Neural progenitor cell (in vitro differentiated cells): Measurements from ENCODE around the gene CHRNE. TPM values are rescaled to one million over a fixed set of nuclear protein-coding genes. Genes with fewer than 3 reads are reported as not detected.

ENCODE experiments used
- DNase-seq: peaks from one replicate; pipeline ENCODE4 v3.0.0-alpha.2; 2016; ENCODE audit warnings: low spot score
- H2AFZ ChIP-seq: fragments of 200-600 bp; sonication (generic); replicated peaks from 2 replicates; pipeline ENCODE4 v1.6.1; 2016; ENCODE audit warnings: antibody characterized with exemption
- H3F3A ChIP-seq: fragments of 200-600 bp; sonication (generic); 2 replicates; pipeline ENCODE4 v1.6.1; 2016; ENCODE audit warnings: antibody characterized with exemption, low read depth
- H3K27ac ChIP-seq: fragments of 200-600 bp; sonication (generic); 2 replicates; pipeline ENCODE4 v1.5.1; 2016; ENCODE audit warnings: mild to moderate bottlenecking
- H3K27me3 ChIP-seq: fragments of 200-600 bp; sonication (generic); 2 replicates; pipeline ENCODE4 v1.6.1; 2016; ENCODE audit warnings: mild to moderate bottlenecking, moderate library complexity
- H3K36me3 ChIP-seq: fragments of 200-600 bp; sonication (generic); 2 replicates; pipeline ENCODE4 v1.5.1; 2016
- H3K4me1 ChIP-seq: fragments of 200-600 bp; sonication (generic); 2 replicates; pipeline ENCODE4 v1.6.1; 2016; ENCODE audit warnings: mixed run types
- H3K4me2 ChIP-seq: fragments of 200-600 bp; sonication (generic); 2 replicates; pipeline ENCODE4 v1.6.1; 2016
- H3K4me3 ChIP-seq: fragments of 200-600 bp; sonication (generic); 2 replicates; pipeline ENCODE4 v1.5.1; 2016
- H3K79me2 ChIP-seq: fragments of 200-600 bp; sonication (generic); 2 replicates; pipeline ENCODE4 v1.6.1; 2016; ENCODE audit warnings: low read depth
- H3K9ac ChIP-seq: fragments of 200-600 bp; sonication (generic); 2 replicates; pipeline ENCODE4 v1.6.1; 2016
- H3K9me3 ChIP-seq: fragments of 200-600 bp; sonication (generic); 2 replicates; pipeline ENCODE4 v1.5.1; 2016; ENCODE audit warnings: low read depth
- H4K20me1 ChIP-seq: fragments of 200-600 bp; sonication (generic); 2 replicates; pipeline ENCODE4 v1.6.1; 2016; ENCODE audit warnings: low read depth
- H3K27ac Mint-ChIP-seq: 3 replicates; pipeline ENCODE4 v1.8.0; 2021; ENCODE audit warnings: mixed read lengths
- H3K27me3 Mint-ChIP-seq: 2 replicates; pipeline ENCODE4 v1.8.0; 2022; ENCODE audit warnings: low read depth, mild to moderate bottlenecking, inconsistent platforms, moderate library complexity, mixed read lengths; ENCODE audit not compliant: insufficient read depth
- H3K36me3 Mint-ChIP-seq: 3 replicates; pipeline ENCODE4 v1.8.0; 2021; ENCODE audit warnings: mixed read lengths
- H3K4me1 Mint-ChIP-seq: 3 replicates; pipeline ENCODE4 v1.8.0; 2021; ENCODE audit warnings: mixed read lengths
- H3K4me3 Mint-ChIP-seq: 3 replicates; pipeline ENCODE4 v1.8.0; 2021; ENCODE audit warnings: mild to moderate bottlenecking, moderate library complexity, mixed read lengths
- H3K9me3 Mint-ChIP-seq: 3 replicates; pipeline ENCODE4 v1.8.0; 2020; ENCODE audit warnings: mixed read lengths
- CTCF ChIP-seq: fragments of 200-600 bp; sonication (generic); IDR thresholded peaks from 2 replicates; pipeline ENCODE4 v1.5.1; 2017; ENCODE audit warnings: antibody characterized with exemption, mild to moderate bottlenecking
- EZH2 ChIP-seq: fragments of 200-600 bp; sonication (generic); IDR thresholded peaks from 2 replicates; pipeline ENCODE4 v1.6.1; 2017; ENCODE audit warnings: antibody characterized with exemption, mild to moderate bottlenecking, moderate library complexity
- EZH2phosphoT487 ChIP-seq: fragments of 200-600 bp; sonication (generic); IDR thresholded peaks from 2 replicates; pipeline ENCODE4 v1.6.1; 2017; ENCODE audit warnings: antibody characterized with exemption
- total RNA-seq: library from RNA; depleted of rRNA; stranded (reverse); fragments of >200 nt; gene quantifications from 2 replicates; pipeline ENCODE4 v1.2.3, GENCODE V29; 2015; ENCODE audit warnings: low replicate concordance

Gene CHRNE
- total RNA-seq, 1 donor from 2014 or later, result not detected

GRCh38 chr17:4948166-4948930 lies 45.5 kb upstream of the CHRNE start, which contains the start of gene PFN1:
PFN1 (minus strand) TSS chr17:4948530; CDS start chr17:4948394, 136 bp downstream.
- TF ChIP-seq EZH2phosphoT487, result no peak
- no peak for TF ChIP-seq EZH2
- TF ChIP-seq CTCF, result no peak
- Mint-ChIP-seq H3K9me3 (no peaks in the 10 kb centered on the region), H3K36me3 (peaks cover 18% of the 10 kb centered on the region), H3K4me1 (peaks cover 41% of the 10 kb centered on the region), H3K27ac (peak within 1 kb of the TSS; percentile 93), H3K4me3 (peak within 1 kb of the TSS; percentile 93), H3K27me3 (peaks cover 15% of the 10 kb centered on the region)
- Histone ChIP-seq H3K27ac (peak within 1 kb of the TSS; percentile 85), H3K9ac (peak within 1 kb of the TSS; percentile 62), H3K79me2 (peaks cover 53% of the 10 kb centered on the region), H4K20me1 (peaks cover 34% of the 10 kb centered on the region), H2AFZ (peak within 1 kb of the TSS; percentile 65), H3K4me3 (peak within 1 kb of the TSS; percentile 77), H3K36me3 (no peaks in the 10 kb centered on the region), H3K4me2 (peak within 1 kb of the TSS; percentile 87), H3K9me3 (no peaks in the 10 kb centered on the region), H3K4me1 (peaks cover 22% of the 10 kb centered on the region), H3F3A (peaks cover 86% of the 10 kb centered on the region), H3K27me3 (no peaks in the 10 kb centered on the region)
- peak; percentile 88 for DNase-seq

DNA sequence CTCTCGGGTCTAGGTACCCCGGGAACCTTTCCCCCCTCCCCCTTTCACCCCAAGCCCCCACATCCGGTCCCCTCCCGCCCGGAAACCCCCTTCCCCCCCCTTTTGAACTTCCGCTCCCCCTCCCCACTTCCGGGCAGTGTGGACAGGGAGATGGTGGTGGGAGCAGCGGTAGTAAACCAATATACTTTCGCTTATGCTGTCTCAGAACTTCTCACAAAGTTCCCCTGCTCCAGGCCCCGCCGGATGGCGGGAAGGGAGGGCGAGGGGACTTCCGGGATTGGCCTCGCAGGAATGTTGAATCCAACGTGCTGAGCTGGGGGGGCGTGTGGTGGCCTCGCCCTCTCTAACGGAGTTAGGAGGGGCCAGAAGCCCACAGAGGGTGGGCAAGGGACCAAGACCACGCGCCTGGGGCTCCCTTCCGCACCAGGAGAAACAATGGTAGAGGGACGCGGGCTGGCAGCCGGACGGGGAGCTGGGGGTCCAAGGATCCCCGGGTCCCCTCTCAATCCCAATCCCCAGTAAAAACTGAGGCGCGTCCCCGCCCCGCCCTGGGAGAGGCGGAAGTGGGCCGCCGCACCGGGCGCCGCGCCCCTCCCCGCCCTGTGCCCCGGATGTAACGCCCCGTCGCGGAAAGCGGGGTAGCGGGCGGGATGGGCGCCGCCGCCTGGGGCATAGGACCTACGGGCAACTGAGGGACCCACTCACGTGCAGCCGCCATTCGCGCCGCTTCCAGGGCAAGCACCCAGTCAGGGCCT lies 44.7 kb upstream of the CHRNE start:
- Mint-ChIP-seq H3K27me3 (peaks cover 16% of the 10 kb centered on the region), H3K4me1 (peaks cover 40% of the 10 kb centered on the region), H3K36me3 (peaks cover 24% of the 10 kb centered on the region), H3K9me3 (no peaks in the 10 kb centered on the region), H3K27ac (peak overlapping the region; percentile 93), H3K4me3 (peak overlapping the region; percentile 93)
- Histone ChIP-seq H3K4me3 (peak overlapping the region; percentile 77), H3K4me2 (peak overlapping the region; percentile 87), H3K9ac (peak overlapping the region; percentile 62), H3K36me3 (no peaks in the 10 kb centered on the region), H3K27me3 (no peaks in the 10 kb centered on the region), H3K27ac (peak overlapping the region; percentile 71), H3F3A (peaks cover 89% of the 10 kb centered on the region), H4K20me1 (peaks cover 39% of the 10 kb centered on the region), H3K4me1 (peaks cover 22% of the 10 kb centered on the region), H3K79me2 (peaks cover 61% of the 10 kb centered on the region), H2AFZ (peak overlapping the region; percentile 39), H3K9me3 (no peaks in the 10 kb centered on the region)
- TF ChIP-seq EZH2 (no peak), CTCF (no peak), EZH2phosphoT487 (no peak)
- DNase-seq, result peak; percentile 81

DNA sequence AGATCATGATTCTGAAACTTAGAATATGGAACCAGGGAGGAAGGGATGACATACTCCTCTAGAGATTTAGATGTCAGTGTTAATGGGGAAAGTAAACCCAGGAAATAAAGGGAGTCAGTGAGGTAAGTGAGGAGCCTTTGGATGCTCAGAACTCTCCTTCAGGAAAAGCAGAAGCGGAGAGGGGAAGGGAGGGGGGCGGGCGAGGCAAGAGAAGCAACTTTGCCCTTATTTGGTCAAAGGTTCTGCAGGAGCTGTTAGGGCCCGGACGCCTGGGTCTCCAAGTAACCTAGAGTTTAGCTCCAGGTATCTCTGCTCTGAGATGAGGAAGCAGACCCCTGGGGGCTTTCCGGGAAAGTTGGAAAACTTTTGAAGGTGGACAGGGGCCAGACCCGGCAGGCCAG lies 44.1 kb upstream of the CHRNE start:
- H3K27me3 Mint-ChIP-seq, result peaks cover 17% of the 10 kb centered on the region
- Histone ChIP-seq H3K4me1 (peaks cover 20% of the 10 kb centered on the region), H3K36me3 (no peaks in the 10 kb centered on the region), H3K4me3 (peak overlapping the region; percentile 77), H3K27me3 (no peaks in the 10 kb centered on the region), H3K27ac (peak overlapping the region; percentile 71), H3F3A (peaks cover 89% of the 10 kb centered on the region), H3K4me2 (peak overlapping the region; percentile 87), H3K79me2 (peaks cover 67% of the 10 kb centered on the region), H2AFZ (no peak overlapping the region), H4K20me1 (peaks cover 42% of the 10 kb centered on the region), H3K9ac (peak overlapping the region; percentile 62), H3K9me3 (no peaks in the 10 kb centered on the region)
- H3K27ac Mint-ChIP-seq, result peak overlapping the region; percentile 88
- DNase-seq, result peak; percentile 44
- H3K4me1 Mint-ChIP-seq, result peaks cover 41% of the 10 kb centered on the region
- no peaks in the 10 kb centered on the region for H3K9me3 Mint-ChIP-seq
- TF ChIP-seq EZH2phosphoT487, result no peak
- no peak for TF ChIP-seq EZH2
- no peak for TF ChIP-seq CTCF
- H3K36me3 Mint-ChIP-seq, result peaks cover 24% of the 10 kb centered on the region
- peak overlapping the region; percentile 93 for H3K4me3 Mint-ChIP-seq
